GM18517 (cell line): ENCODE measurements around the gene TJP2.
"Not testable (repeated sequence)": the region's sequence is repeated elsewhere in the genome, so short reads cannot be mapped to it uniquely, and the experiment has no call there.

Experiments
- ATAC-seq: cut with Tn5 transposase; IDR thresholded peaks from one replicate; pipeline ENCODE4 v1.9.1; 2021; ENCODE audit warnings: mild to moderate bottlenecking, moderate library complexity; ENCODE audit not compliant: unreplicated experiment

The TJP2 gene

GRCh38 chr9:69276775-69277174 lies 102.7 kb downstream of the TJP2 start:
- no peak for ATAC-seq

GRCh38 chr9:69279084-69279731 lies 105.1 kb downstream of the TJP2 start:
- ATAC-seq: no peak

- no peak for ATAC-seq
Observed at GRCh38 chr9:69279733-69280132, 105.7 kb downstream of the TJP2 start.

- no peak for ATAC-seq
Observed at GRCh38 chr9:69283003-69283402, 108.9 kb downstream of the TJP2 start.

GRCh38 chr9:69292078-69292477 lies 118.0 kb downstream of the TJP2 start:
- no peak for ATAC-seq

GRCh38 chr9:69293156-69293555 lies 119.1 kb downstream of the TJP2 start:
- no peak for ATAC-seq

- no peak for ATAC-seq
Observed at GRCh38 chr9:69295872-69296552, 121.9 kb downstream of the TJP2 start.

GRCh38 chr9:69297300-69297980 lies 123.4 kb downstream of the TJP2 start:
- ATAC-seq: no peak

- ATAC-seq: no peak
Observed at GRCh38 chr9:69299315-69299714, 125.2 kb downstream of the TJP2 start.

- ATAC-seq: no peak
Observed at GRCh38 chr9:69299826-69300225, 125.7 kb downstream of the TJP2 start.

- no peak for ATAC-seq
Observed at GRCh38 chr9:69303331-69303730, 129.3 kb downstream of the TJP2 start.

GRCh38 chr9:69306895-69307445 lies 132.9 kb downstream of the TJP2 start:
- ATAC-seq: not testable (repeated sequence)

GRCh38 chr9:69307446-69308205 lies 133.5 kb downstream of the TJP2 start:
- no peak for ATAC-seq

GRCh38 chr9:69308206-69308931 lies 134.3 kb downstream of the TJP2 start:
- no peak for ATAC-seq

- ATAC-seq: no peak
Observed at GRCh38 chr9:69313175-69313574, 139.1 kb downstream of the TJP2 start.

- ATAC-seq: no peak
Observed at GRCh38 chr9:69314547-69314946, 140.5 kb downstream of the TJP2 start.

- no peak for ATAC-seq
Observed at GRCh38 chr9:69317081-69317480, 143.0 kb downstream of the TJP2 start.

- ATAC-seq: peak; percentile 86
Observed at GRCh38 chr9:69317894-69318293, 143.8 kb downstream of the TJP2 start.

- no peak for ATAC-seq
Observed at GRCh38 chr9:69319324-69320025, 145.4 kb downstream of the TJP2 start.

- ATAC-seq: no peak
Observed at GRCh38 chr9:69322256-69322655, 148.2 kb downstream of the TJP2 start.
